Retinal pigment epithelial cell (primary cell): ENCODE measurements around the gene INPP4A.

Source experiments
- DNase-seq: peaks from one replicate; pipeline ENCODE4 v3.0.0-alpha.2; 2010; ENCODE audit warnings: low read depth
- H3K4me3 ChIP-seq: 2 replicates; pipeline ENCODE4 v1.5.1; 2011; ENCODE audit warnings: mild to moderate bottlenecking, low read length, control low read depth, moderate library complexity
- TF ChIP-seq, protein P1 (sequence below): conservative IDR thresholded peaks from 2 replicates; pipeline ENCODE4 v1.5.1; 2011; ENCODE audit warnings: low read depth, low read length, control low read depth, inconsistent platforms

The INPP4A gene

DNA sequence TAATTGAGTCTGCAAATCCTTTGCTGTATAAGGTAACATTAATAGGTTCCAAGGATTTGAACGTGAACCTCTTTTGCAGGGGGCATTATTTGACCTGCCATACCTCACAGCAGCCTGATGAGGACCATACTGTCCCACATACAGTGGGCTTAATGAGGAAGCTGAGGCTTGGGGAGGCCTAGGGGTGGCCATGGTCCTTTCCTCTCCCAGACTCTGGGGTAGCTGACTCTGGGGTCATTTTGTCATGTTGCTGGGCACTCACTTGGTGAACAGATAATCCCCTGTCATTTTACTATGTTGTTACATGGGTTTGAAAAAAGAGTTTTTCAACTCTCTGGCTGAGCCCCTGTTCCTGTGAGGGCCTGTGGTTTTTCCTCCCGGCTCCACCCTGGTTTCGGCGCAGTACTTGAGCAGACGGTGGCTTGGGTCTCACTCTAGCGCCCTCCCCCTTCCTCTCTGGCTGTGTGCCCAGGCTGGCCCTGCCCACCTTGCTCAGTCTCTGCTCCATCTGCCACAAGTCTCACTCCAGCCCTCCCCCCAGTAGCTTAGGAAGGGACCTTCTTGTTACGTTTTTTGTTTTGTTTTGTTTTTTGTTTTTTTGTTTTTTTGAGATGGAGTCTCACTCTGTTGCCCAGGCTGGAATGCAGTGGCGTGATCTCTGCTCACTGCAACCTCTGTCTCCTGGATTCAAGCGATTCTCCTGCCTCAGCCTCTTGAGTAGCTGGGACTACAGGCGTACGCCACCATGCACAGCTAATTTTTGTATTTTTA, 21.0 kb downstream of the INPP4A start:
- TF ChIP-seq, protein P1, sequence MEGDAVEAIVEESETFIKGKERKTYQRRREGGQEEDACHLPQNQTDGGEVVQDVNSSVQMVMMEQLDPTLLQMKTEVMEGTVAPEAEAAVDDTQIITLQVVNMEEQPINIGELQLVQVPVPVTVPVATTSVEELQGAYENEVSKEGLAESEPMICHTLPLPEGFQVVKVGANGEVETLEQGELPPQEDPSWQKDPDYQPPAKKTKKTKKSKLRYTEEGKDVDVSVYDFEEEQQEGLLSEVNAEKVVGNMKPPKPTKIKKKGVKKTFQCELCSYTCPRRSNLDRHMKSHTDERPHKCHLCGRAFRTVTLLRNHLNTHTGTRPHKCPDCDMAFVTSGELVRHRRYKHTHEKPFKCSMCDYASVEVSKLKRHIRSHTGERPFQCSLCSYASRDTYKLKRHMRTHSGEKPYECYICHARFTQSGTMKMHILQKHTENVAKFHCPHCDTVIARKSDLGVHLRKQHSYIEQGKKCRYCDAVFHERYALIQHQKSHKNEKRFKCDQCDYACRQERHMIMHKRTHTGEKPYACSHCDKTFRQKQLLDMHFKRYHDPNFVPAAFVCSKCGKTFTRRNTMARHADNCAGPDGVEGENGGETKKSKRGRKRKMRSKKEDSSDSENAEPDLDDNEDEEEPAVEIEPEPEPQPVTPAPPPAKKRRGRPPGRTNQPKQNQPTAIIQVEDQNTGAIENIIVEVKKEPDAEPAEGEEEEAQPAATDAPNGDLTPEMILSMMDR: no peak
- no peak overlapping the region for H3K4me3 ChIP-seq
- peak; percentile 40 for DNase-seq

DNA sequence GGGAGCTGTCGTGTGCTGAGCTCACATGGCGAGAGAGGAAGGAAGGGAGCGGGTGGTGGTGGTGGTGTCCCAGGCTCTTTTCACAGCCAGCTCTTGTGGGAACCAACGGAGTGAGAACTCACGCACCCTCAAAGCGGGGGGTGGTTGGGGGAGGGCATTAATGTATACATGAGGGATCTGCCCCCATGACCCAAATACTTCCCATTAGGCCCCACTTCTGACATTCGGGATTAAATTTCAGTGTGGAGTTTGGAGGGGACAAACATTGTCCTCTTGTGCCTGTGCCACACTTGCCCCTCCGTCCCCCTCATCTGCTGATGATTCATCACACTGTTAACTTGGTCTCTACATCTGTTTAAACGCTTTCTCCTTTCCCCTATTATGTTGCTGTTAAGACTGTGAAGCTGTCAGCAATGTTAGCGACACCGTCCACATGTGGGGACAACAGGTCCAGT, 22.5 kb downstream of the INPP4A start:
- DNase-seq: no peak
- H3K4me3 ChIP-seq: no peak overlapping the region
- TF ChIP-seq, protein P1: no peak

DNA sequence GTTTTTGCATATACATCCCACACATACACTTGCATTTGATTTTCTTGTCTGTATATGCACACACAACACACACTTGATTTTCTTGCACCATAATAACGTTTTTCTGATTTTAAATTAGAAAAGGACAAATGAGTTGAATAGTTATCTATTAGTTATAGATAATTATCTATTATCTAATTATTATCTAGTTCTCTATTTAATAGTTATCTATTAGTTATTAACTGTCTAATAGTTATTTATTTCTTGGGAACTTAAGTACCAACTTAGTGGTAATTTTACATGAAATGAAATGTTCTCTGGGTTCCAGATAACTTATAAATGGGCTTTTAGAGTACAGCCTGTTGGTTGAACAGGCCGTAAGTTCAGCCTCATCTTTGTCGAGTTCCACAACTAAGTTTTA, 23.0 kb downstream of the INPP4A start:
- DNase-seq: no peak
- TF ChIP-seq, protein P1: no peak
- H3K4me3 ChIP-seq: no peak overlapping the region

DNA sequence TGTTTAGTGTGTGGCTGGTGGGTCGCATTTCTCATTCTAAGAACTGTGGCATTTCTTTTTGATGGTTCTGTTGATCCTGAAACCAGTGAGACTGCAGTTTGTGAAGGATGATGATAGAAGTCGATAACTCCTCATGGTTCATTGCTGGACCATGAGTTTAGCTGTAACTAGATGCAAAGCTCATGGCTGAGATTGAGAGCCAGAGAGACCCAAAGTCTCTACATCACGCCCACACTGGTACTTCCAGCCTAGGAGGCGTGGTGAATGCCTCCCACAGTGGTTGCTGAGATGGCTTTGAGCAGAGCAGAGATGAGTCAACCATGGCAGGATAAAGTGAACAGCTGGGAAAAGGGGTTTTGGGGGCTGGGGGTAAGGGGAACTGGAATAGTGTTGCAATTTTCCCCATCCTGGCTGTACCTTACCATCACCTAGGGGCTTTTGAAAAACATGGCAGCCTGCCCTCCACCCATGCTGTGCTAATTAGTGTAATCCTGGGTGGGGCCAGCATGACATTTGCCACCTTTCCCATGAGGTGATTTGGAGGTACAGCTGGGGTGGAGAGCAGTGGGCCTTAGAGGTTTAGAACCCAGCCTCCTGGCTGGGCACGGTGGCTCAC, 24.1 kb downstream of the INPP4A start:
- no peak overlapping the region for H3K4me3 ChIP-seq
- DNase-seq: no peak
- TF ChIP-seq, protein P1: no peak

DNA sequence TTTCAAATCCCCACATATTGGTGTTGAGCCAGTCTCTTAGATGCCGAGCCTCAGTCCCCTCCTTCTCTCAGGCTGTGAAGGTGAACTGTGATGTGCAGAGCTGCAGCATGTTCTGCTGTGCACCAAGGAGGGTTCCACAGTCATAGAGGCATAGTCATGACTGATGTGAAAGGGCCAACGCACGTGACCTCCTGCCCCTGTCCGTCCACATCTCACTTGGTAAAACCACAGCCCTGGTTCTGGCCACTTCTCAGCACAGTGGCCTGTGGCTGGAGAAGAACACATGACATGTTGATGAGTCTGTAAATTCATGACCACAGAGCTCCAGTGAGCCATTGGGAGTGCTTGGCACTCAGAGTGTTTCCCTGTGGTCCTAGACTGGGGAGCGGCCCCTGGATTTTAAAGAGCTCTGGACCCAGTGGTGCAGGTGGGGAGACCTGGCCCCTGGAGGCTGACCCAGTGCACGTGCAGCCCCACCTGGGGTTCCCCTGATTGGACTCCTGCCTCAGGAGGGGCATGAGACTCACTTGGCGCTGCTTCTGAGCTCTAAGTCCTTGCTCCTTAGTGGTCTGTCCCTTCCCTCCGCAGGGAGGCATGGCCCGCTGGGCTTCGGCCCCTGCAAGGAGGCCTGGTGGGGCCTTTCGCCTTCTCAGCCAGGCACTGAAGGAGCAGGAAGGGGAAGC, 25.3 kb downstream of the INPP4A start:
- no peak overlapping the region for H3K4me3 ChIP-seq
- TF ChIP-seq, protein P1: no peak
- DNase-seq: no peak

DNA sequence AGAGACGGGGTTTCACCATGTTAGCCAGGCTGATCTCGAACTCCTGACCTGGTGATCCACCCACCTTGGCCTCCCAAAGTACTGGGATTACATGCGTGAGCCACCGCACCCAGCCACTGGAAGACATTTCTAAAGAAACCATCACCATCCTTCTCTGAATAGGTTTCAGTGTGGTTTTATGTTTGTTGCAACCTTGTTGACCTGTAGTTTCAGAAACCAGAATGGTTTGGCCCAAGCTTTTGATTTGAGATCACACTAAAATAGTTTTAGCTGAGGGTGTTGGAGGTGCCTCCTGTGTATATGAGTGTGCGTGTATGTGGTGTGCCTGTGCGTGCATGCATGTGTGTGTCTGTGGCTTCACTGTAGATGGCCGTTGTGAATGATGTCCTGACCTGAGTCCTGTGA, 26.2 kb downstream of the INPP4A start:
- no peak for DNase-seq
- no peak overlapping the region for H3K4me3 ChIP-seq
- TF ChIP-seq, protein P1: no peak
